Astrocyte of the spinal cord (primary cell): Measurements from ENCODE around the gene FCN3.

Experiments
- DNase-seq: peaks from one replicate; pipeline ENCODE4 v3.0.0; 2011; ENCODE audit warnings: low read depth, low spot score
- H3K4me3 ChIP-seq: 2 replicates; pipeline ENCODE4 v1.5.1; 2011; ENCODE audit warnings: low read depth, mild to moderate bottlenecking, low read length, moderate library complexity
- CTCF ChIP-seq: IDR thresholded peaks from 2 replicates; pipeline ENCODE4 v1.5.1; 2012; ENCODE audit warnings: low read depth, mild to moderate bottlenecking, low read length, inconsistent platforms
- in situ Hi-C: cut with HindIII; loops from 2 replicates; pipeline ENCODE4 v1.10.0; 2017; ENCODE audit warnings: low sequenced_read_pairs

Gene FCN3

GRCh38 chr1:27374362-27375086 lies at the start of gene FCN3:
TSS of gene FCN3 (minus strand) at chr1:27374824. CDS start at chr1:27374818, 6 bp downstream.
- in situ Hi-C loops: no loop called here
- no peak for DNase-seq
- TF ChIP-seq CTCF: no peak
- H3K4me3 ChIP-seq: no peak within 1 kb of the TSS

- in situ Hi-C loops: no loop called here
- no peak for DNase-seq
- no peak for TF ChIP-seq CTCF
- no peak overlapping the region for H3K4me3 ChIP-seq
These were observed 49.1 kb upstream of the FCN3 start for GRCh38 chr1:27423709-27424108.

- H3K4me3 ChIP-seq: no peak overlapping the region
- in situ Hi-C loops: no loop called here
- no peak for TF ChIP-seq CTCF
- peak; percentile 95 for DNase-seq
These were observed 43.9 kb upstream of the FCN3 start for GRCh38 chr1:27418326-27419185.

- in situ Hi-C loops: no loop called here
- no peak overlapping the region for H3K4me3 ChIP-seq
- no peak for TF ChIP-seq CTCF
- DNase-seq: no peak
These were observed 43.1 kb upstream of the FCN3 start for GRCh38 chr1:27417713-27418112.

GRCh38 chr1:27416387-27417111 lies 41.9 kb upstream of the FCN3 start:
- H3K4me3 ChIP-seq: no peak overlapping the region
- DNase-seq: peak; percentile 62
- in situ Hi-C loops: no loop called here
- TF ChIP-seq CTCF: peak; percentile 76

- H3K4me3 ChIP-seq: no peak overlapping the region
- TF ChIP-seq CTCF: no peak
- in situ Hi-C loops: no loop called here
- DNase-seq: no peak
These were observed 39.5 kb upstream of the FCN3 start for GRCh38 chr1:27414091-27414490.
